Measurements from ENCODE around the gene HMCN2.
"Not testable (repeated sequence)": the region's sequence is repeated elsewhere in the genome, so short reads cannot be mapped to it uniquely, and the experiment has no call there.

The HMCN2 gene

DNA sequence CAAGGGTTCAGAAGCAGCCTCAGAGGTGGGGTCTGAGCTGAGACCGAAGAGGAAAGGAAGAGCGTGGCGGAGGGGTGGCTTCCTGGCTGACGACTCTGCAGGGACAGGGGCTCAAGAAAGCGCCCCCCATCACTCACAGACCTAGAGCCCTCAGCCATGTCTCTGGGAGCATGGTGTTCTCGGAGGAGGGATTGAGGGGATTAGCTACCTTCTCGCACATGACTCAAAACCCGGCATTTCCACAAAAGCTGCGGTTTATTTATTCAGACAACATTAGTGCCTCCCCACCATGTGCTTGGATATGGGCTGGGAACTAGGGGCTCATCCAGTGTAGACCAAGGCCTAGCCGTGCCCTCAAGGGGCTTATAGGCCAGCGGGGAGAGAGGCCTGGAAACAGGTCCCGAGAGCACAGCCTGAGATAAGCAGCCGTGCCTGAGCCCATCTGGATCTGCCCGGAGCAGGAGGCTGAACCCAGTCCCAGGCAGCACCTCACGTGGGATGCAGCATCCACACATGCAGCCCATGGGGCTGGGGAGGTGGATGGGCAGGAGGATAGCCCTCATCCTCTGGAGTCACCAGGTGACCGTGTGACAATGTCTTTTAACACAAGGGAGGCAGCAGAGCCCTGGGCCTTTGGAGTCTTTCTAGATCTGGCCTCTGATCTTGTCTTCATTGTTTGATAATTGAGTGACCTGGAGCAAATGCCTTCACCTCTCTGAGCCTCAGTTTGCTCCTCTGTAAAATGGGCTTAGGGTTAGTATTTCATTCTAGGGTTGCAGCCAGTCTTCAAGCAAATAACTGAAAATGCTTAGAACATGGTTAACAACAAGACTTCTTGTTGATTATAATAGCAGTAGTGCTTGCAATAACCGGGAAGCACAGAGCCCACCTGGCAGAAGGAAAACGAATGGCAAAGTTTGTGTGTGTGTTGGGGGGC, 878 bp upstream of the HMCN2 start:
- no peak for DNase-seq (ENCODE audit: low spot score)

DNA sequence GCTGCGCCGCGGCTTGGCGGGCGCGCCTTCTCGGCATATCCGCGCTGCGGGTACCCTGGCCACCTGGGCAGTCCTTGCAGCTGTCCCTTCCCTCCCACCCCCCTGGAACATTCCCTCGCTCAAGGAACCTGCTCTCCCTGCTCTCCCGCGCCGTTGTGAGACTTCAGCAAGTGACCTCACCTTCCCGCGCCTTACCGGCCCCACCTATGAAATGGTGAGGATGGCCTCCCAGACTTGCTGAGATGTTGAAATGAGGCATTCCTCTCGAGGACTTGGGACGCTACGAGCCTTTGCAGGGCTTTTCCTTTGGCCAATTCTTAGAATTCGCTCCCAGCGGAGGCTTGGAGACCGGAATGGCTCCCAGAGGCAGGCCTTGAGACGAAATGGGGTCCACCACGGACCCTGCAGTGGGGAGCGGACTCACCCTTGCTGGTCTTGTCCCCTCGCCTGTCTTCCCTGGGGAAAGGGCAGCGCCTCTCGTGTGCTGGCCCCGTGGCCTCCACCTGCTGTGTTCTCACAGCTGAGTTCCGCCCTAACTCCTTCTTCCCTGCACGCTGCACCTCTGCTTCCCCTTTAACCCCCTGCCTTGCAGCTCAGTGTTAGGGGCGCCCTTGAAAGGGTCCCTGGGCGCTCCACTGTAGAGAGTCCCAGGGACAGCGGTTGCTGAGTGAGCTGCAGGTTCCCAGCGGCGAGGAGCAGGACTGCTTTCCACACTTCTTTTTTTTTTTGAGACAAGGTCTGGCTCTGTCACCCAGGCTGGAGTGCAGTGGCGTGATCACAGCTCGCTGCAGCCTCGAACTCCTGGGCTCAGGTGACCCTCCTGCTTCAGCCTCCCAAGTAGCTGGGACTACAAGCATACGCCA, 907 bp downstream of the HMCN2 start:
- DNase-seq (ENCODE audit: low spot score) = no peak

DNA sequence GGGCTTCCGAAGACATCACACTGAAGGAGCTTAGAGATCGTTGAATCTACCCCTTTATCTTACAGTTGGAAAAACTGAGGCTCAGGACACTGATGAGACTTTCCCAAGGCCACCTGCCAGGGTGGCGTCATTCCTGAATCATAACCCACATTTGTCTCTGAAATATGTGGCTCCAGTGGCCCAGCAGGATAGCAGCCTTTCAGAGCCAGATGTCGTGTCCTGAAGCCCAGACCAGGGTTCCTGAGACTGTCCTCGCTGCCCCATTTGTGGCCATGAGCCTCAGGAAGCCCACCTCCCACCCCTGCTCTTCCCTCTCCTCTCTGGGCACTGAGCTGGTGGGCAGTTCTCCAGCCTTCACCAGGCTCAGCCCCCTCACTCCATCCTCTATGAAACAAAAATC, 2.4 kb downstream of the HMCN2 start:
- no peak for DNase-seq (ENCODE audit: low spot score)

- DNase-seq (ENCODE audit: low spot score) = no peak
These were observed 3.1 kb downstream of the HMCN2 start for GRCh38 chr9:130268521-130269211.

- DNase-seq (ENCODE audit: low spot score) = no peak
These were observed 5.9 kb downstream of the HMCN2 start for GRCh38 chr9:130271473-130271872.

- no peak for DNase-seq (ENCODE audit: low spot score)
These were observed 9.6 kb downstream of the HMCN2 start for GRCh38 chr9:130275156-130275555.

DNA sequence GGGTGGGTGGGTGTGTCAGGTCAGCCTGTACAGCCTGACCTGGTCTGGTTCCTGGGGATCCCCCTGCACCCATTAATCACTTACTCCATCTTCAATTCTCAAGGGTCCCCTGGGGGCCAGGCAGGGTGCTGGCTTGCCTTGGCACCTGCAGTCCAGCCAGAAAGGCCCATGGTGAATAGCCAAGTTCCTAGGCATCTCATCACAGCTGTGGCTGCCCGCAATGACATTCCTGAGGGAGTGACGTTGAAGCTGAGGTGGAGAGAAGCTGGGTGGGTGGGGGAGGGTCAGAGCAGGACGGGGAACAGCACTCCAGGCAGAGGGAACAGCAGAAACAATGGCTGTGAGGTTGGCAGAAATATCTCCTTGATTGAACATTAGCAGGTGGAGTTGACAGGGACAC, 10.6 kb downstream of the HMCN2 start:
- DNase-seq (ENCODE audit: low spot score) = no peak

DNA sequence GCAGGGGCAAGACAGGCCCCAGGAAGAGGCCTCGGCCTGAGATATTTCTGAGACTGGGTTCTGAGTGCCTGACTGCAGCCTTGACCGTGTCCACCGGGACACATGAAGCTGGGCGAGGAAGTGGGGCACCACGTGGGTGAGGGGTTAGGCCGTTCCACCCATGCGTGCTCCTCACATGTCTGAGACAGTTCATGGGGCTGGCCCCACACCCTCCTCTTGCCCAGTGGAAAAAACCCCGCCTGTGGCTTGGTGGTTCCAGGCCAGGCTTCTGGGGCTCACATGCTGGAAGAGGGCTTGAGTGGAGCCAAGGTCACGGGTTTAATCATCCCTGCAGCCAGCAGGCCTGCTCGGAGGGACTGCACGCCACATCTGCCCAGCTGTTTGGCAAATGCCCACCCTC, 11.4 kb downstream of the HMCN2 start:
- no peak for DNase-seq (ENCODE audit: low spot score)

- not testable (repeated sequence) for DNase-seq (ENCODE audit: low spot score)
These were observed 12.0 kb downstream of the HMCN2 start for GRCh38 chr9:130277525-130277924.

DNA sequence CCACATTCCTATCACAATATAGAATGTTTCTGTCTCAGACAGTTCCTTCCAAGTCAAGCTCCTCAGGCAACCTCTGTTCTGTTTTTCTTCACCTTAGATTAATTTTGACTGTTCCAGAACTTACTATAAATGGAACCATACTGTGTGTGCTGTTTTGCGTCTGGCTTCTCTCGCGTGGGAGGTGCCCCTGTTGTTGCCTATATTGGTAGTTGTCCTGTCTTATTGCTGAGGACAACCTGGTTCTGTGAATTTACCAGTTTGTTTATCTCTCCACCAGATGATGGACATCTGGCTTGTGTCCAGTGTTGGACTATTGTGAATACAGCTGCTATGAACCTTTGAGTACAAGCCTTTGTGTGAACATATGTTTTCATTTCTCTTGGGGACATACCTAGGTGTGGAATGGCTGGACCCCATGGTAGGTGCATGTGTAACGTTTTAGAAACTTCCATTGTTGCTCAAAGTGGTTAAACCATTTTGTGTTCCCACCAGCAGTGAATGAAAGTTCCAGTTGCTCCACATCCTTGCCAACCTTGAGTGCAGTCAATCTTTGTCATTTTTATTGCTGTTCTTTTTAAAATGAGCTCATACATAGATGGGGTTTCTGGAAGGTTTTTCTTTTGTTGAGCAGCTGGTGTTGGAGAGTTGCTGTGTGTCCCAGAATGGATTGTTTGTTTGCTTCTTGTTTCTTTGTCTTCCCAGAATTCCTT, 18.1 kb downstream of the HMCN2 start:
- DNase-seq (ENCODE audit: low spot score) = no peak

- DNase-seq (ENCODE audit: low spot score) = no peak
These were observed 18.7 kb downstream of the HMCN2 start for GRCh38 chr9:130284249-130284625.

GRCh38 chr9:130284690-130285089, 19.1 kb downstream of the HMCN2 start:
- DNase-seq (ENCODE audit: low spot score) = no peak

DNA sequence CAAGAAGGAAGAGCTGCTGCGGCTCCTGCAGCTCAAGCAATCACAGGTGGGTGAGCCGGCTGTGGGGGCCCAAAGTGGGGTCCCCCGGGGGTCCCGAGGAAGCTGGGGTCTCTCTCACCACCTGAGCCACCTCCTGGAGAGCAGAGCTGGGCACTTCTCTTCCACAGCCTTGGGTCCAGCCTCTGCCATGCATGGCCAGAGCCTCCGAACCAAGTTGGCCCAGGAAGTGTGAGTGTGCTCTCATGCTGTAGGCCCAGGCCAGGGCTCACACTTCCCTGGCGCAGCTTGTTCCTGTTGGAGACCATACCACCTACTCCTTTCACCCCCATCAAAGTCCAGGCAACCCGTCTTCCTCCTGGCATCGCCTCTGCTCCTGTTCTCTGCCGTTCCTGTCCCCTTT, 19.7 kb downstream of the HMCN2 start:
- DNase-seq (ENCODE audit: low spot score) = no peak

DNA sequence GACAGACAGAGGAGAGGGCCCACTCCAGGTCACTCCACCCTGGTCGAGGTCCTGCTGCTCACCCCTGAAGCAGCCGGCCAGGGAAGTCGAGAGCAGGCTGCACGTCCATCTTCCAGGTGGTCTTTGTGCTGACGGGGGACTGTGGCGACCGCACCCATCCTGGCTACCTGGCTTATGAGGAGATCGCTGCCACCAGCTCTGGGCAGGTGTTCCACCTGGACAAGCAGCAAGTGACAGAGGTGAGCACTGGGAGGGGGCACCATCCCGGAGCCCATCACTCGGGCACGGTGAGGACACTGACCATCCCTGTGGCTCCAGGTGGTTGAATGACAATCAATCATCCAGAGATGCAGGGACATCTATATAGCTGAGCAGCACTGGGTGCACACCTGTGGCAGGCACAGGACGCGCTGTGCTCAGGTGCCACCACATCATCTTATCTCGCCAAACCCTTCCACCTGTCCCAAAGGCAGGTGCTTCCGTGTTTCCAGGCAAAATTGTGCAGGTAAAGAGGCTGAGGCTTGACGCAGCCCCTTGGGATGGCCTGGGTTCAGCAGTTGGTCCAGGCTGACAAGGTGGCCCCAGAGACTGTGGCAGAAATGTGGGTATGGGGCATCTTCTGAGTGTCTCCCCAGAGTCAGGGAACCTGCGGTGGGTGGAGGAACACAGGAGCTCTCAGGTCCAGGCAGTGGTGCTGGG, 20.7 kb downstream of the HMCN2 start:
- no peak for DNase-seq (ENCODE audit: low spot score)

- no peak for DNase-seq (ENCODE audit: low spot score)
These were observed 21.3 kb downstream of the HMCN2 start for GRCh38 chr9:130286781-130287428.

DNA sequence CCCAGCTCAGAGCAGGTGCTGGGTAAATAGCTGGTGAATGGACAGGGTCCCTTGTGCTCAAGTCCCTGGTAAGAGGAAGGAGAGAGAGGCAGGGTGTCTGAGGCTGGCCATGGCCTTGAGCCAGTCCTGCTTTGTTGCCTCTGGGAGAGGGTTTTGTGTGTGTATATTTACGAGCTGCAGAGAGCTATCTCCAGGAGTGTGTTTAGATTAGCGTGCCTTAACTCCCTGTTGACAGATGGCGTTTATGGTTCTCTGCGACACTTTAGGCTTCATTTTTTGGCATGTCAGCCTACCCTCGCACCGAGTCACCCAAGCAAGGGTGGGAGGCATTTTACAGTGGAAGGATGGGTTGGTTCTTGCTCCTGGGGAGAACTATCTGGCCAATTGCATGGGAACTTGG, 22.2 kb downstream of the HMCN2 start:
- DNase-seq (ENCODE audit: low spot score) = no peak

DNA sequence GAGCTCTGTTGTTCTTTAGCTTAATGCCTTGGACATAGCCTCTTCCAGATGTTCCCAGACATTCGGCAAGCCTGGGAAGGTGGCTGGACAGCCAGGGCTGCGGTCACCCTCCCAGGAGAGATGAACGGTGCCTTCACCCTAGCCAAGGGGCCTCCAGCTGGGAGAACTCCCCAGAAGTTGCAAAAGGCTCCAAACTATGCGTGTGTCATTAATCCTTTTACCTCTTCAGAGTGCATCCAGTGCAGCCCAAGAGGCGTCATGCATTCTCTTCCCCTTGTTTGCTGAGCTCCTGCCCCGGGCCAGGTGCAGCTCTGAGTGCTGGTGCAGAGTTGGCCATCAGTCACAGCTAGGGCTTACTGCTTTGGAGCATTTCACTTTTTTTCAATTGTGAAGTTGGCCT, 22.8 kb downstream of the HMCN2 start:
- no peak for DNase-seq (ENCODE audit: low spot score)

- DNase-seq (ENCODE audit: low spot score) = no peak
These were observed 23.5 kb downstream of the HMCN2 start for GRCh38 chr9:130288926-130289690.

DNA sequence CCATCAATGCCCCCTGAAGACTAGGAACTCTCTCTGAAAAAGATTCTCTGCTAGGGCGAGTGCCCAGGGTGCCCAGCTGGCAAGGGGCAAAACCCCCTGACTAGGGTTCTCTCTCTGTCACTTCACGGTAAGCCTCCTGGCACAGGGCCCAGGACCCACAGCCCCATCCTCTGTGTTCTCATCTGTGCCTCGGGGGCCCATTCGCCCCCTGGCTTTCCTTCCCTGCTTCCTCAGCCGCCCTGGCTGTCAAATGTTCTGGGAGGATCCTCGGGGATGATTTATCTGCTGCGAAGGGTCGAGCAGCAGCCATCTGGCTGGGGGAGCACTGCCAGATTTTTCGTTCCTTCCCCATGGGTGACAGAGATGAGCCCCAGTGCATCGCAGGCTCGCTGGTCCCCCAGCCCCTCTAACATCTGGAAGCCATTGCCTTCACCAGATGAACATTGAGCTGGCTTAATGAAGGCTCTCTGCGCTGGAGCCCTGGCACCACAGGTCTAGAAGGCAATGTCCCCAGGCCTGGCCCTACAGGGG, 24.2 kb downstream of the HMCN2 start:
- DNase-seq (ENCODE audit: low spot score) = no peak

Data from CD4-positive, alpha-beta T cell treated with Interleukin-6 at 100 ng/mL for 8 hours (primary cell).